Kidney glomerular epithelial cell (primary cell): ENCODE results near the gene MINK1.
"Not testable (repeated sequence)": the region's sequence is repeated elsewhere in the genome, so short reads cannot be mapped to it uniquely, and the experiment has no call there.

ENCODE experiments used
- DNase-seq: peaks from one replicate; lab custom pipeline; 2025; lab: John Stamatoyannopoulos, UW

MINK1 gene

GRCh38 chr17:4811471-4811870, 21.7 kb upstream of the MINK1 start:
- no peak for DNase-seq

DNA sequence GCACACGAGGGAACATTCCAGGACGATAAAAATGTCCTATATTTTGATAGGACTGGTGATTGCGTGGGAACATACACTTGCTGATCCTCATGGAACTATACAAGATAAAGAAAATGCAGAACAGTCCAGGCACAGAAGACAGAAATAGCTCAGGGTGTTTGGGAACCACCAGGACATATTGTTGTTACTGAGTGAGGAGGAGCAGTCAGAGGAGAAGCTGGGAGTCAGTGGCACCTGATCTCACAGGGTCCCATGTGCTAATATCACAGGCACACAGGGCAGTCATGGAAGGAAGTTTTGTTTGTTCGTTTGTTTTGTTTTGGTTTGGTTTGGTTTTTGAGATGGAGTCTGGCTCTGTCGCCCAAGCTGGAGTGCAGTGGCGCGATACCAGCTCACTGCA, 20.4 kb upstream of the MINK1 start:
- DNase-seq = no peak

DNA sequence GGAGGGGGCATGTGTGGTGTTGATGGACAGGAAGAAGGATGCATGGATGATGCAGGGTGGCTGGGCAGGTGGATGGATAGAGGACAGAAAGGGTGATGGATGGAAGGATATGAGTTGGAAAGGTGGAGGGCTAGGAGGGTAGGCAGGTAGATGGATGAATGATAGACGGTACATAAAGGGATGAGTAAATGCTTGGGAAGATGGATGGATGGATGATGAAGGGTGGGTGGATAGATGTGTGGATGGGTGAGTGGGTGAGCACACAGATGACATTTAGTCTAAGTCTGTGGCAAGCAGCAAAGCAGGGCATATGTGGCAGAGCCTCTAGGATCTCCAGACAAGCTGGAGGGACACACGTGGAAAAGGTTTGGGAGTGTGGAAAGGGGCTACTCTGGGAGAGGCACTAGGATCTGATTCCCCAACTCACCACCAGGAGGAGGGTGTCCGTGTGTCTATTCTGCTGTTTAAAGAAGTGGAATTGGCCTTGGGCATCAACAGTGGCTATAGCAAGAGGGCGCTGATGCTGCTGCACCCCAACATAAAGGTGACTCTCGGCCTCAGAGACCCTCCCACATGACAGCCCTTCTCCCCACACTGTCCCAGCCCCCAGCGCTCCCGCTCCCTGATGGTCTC, 18.0 kb upstream of the MINK1 start:
- no peak for DNase-seq

- DNase-seq = no peak
These were observed 16.3 kb upstream of the MINK1 start for GRCh38 chr17:4816826-4817225.

- no peak for DNase-seq
These were observed 14.9 kb upstream of the MINK1 start for GRCh38 chr17:4818276-4818675.

DNA sequence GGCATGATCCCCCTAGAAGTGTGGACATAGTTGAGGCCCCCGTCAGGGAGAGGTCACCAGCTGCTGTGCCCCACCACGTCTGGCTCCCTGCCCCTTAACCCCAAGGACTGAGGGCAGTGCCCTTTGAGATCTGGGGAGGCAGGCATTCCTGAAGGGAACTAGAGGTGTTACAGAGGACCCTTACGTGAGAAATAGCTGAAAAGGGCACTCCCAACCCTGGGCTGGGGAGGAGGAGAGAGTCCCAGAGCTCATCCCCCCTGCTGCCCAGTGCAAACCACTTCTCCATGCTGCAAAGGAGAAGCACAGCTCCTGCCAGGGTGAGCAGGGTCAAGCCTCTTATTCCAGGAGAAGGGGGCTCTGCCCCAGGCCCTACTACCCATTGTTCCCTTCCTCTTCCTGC, 10.3 kb upstream of the MINK1 start:
- no peak for DNase-seq

GRCh38 chr17:4823373-4824089, 9.6 kb upstream of the MINK1 start:
- DNase-seq = no peak

DNA sequence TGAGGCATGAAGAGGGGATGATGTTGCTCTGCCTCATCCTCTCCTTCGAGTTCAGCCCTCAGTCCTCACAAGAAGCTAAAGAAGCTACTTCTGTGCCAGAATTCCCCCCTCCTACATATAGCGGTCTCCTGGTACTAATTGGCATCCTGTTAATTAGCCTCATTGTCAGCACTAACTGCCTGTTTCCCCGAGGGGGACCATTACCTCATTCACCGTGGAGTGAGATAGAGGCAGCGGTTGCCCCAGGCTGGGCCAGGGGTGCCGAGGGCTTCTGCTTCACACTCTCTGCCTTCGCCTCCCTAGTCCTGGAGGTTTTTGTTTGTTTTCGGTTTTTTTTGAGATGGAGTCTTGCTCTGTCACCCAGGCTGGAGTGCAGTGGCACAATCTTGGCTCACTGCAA, 5.7 kb upstream of the MINK1 start:
- DNase-seq = no peak

GRCh38 chr17:4832829-4833177, 337 bp upstream of the MINK1 start:
- not testable (repeated sequence) for DNase-seq

- DNase-seq = no peak
These were observed 971 bp downstream of the MINK1 start for GRCh38 chr17:4833941-4834680.

- DNase-seq = no peak
These were observed 1.5 kb downstream of the MINK1 start for GRCh38 chr17:4834681-4835020.

DNA sequence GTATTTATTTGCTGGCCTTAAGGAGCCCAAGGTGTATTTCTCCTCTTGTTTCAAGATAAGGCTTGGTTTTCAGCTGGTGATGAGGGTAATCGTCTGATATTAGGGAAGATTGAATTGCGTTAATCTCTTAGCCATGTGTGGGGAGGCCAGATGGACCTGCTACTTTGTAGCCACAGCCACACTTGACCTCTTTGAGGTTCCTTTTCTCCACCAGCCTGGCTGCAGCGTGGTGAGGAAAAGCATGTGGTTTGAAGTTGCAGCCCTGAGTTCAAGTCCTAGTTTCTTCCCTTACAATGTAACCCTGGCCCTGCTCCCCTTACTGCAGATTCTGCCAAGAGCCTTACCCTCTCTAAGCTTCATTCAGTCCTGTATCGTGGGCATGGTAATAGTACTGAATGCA, 3.1 kb downstream of the MINK1 start:
- no peak for DNase-seq

- no peak for DNase-seq
These were observed 4.5 kb downstream of the MINK1 start for GRCh38 chr17:4837471-4838308.

GRCh38 chr17:4838309-4838785, 5.2 kb downstream of the MINK1 start:
- no peak for DNase-seq

DNA sequence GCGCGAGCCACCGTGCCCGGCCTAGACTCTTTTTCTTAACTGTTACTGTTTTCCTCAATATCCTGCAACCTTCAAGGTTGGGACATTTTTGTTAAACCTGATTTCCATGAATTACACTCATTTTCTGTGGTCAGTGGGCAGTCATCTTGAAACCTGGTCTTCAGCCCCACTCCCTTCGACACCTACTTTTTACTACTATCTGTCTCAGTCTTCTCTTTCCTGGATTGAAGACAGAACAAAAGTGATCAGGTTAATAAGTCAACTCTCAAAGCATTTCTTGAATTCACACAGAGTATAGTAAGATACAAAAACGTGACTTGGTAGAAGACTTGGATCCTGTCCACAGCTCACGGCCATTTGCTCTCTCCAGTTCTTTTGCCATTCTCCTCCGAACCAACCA, 6.1 kb downstream of the MINK1 start:
- DNase-seq = no peak

DNA sequence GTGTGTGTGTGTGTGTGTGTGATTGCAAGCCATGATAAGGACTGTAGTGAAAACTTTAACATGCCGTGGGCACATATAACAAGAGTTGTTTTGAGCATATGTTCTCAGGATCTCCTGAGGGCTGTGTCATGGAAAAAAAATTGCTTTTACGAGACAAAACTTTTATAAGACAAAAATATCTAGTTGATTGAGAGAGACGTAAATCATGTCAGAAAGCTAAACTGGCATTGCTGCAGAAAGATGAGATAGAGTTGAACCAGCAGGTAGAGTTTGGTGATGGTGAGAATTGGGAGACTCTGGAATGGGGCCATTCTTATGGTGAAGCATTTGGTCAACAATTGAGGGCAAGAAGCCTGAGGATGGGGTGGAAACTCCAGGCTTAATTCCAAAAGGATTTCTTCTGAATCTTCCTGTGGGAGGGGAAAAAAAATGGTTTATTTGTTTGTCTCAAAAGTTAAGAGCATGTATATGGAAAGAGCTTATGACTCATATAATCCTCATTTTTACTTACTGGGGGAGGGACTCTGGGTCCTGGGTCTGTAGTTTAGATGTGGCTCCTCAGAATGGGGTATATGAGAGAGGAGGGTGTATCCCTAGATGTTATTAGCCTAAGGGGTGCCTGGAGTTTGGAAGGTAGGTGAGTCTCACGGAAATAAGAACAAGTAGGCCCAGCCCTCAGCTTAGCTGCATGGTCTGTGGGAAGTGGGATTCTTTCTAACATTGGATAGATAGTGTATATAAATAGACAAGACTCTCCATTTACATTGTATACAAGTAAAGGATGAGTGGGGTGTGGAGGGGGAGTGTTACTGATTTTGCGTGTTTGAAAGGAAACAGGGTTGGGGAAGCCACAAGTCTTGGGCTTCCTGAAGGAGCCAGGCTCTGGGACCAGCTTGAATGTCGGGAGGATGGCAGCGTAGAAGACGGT, 7.1 kb downstream of the MINK1 start:
- no peak for DNase-seq

DNA sequence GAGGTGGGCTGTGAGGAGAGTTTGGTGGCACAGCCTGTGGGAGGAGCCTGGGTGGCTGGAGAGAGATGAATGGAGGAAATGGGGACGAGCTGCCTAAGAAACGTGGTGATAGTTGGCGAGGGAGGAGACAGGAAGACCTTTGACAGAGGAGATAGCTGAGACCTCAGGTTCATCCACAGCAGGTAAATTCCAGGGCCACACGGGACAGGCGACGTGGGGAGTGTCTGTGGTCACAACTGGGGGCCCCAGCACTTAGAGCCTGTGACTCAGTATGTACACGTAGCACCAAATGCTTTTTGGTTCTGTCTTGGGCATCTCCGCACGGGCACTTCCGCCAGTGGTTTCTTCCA, 7.7 kb downstream of the MINK1 start:
- DNase-seq = no peak

- DNase-seq = no peak
These were observed 9.2 kb downstream of the MINK1 start for GRCh38 chr17:4842376-4842775.

DNA sequence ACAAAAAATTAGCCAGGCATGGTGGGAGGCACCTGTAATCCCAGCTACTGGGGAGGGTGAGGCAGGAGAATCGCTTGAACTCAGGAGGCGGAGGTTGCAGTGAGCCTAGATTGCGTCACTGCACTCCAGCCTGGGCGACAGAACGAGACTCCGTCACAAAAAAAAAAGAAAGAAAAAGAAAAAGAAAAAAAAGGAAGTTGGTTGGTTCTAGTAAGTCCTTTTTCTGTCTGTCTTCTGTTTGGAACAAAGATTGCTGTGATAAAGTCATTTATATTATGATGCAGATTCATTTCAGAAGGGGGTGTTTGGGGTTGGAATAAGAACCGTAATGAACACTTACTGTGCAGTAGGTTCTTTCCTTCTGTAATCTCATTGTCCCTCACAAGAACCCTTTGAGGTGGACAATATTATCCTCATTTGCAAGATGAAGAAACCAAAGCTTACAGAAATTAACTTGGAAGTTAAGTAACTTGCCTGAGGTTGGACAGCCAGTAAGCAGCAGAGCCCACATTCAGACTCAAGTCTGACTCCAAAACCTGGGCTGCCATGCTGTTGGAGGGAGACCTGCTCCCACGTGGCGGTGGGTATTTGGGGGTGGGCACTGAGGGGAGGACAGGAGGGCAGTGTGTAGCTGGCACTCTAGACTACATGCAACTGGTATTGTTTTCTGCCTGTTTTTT, 10.3 kb downstream of the MINK1 start:
- DNase-seq = no peak

DNA sequence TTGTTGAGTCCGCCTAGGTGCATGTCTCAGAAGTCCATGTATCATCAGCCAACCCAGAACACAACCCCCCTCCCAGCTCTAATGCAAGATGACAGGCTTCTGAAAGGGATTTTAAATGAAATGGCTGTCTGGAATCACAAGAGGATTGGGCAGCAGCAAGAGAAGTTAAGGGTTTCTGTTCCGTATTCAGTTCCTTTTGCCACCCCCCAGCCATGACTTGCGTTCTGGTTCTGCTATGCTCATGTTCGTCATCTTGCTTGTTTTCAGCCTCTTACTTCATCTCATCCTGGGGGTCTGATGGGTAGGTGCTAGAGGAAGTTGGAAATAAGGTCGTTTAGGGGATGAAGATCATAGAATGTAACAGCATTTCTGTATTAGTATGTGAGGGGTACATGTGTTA, 12.0 kb downstream of the MINK1 start:
- no peak for DNase-seq
